ENCODE results near the gene NCAM1.

NCAM1 gene

GRCh38 chr11:113168354-113169342 lies 207.4 kb downstream of the NCAM1 start:
- no peak for DNase-seq (ENCODE audit: low spot score)

- no peak for DNase-seq (ENCODE audit: low spot score)
Observed at GRCh38 chr11:113172382-113172951, 211.2 kb downstream of the NCAM1 start.

GRCh38 chr11:113173126-113173525 lies 211.9 kb downstream of the NCAM1 start:
- no peak for DNase-seq (ENCODE audit: low spot score)

- no peak for DNase-seq (ENCODE audit: low spot score)
Observed at GRCh38 chr11:113174882-113175281, 213.7 kb downstream of the NCAM1 start.

GRCh38 chr11:113176599-113177360 lies 215.6 kb downstream of the NCAM1 start:
- no peak for DNase-seq (ENCODE audit: low spot score)

GRCh38 chr11:113177671-113178070 lies 216.5 kb downstream of the NCAM1 start:
- DNase-seq (ENCODE audit: low spot score): no peak

- DNase-seq (ENCODE audit: low spot score): no peak
Observed at GRCh38 chr11:113178381-113179070, 217.3 kb downstream of the NCAM1 start.

- DNase-seq (ENCODE audit: low spot score): no peak
Observed at GRCh38 chr11:113179181-113179704, 218.0 kb downstream of the NCAM1 start.

- DNase-seq (ENCODE audit: low spot score): no peak
Observed at GRCh38 chr11:113181094-113181493, 219.9 kb downstream of the NCAM1 start.

GRCh38 chr11:113182288-113182687 lies 221.1 kb downstream of the NCAM1 start:
- DNase-seq (ENCODE audit: low spot score): peak; percentile 70

- DNase-seq (ENCODE audit: low spot score): no peak
Observed at GRCh38 chr11:113184498-113184897, 223.3 kb downstream of the NCAM1 start.

GRCh38 chr11:113188371-113188834 lies 227.2 kb downstream of the NCAM1 start:
- no peak for DNase-seq (ENCODE audit: low spot score)

- no peak for DNase-seq (ENCODE audit: low spot score)
Observed at GRCh38 chr11:113189909-113190667, 228.9 kb downstream of the NCAM1 start.

GRCh38 chr11:113192121-113192925 lies 231.1 kb downstream of the NCAM1 start:
- DNase-seq (ENCODE audit: low spot score): no peak

GRCh38 chr11:113193016-113193415 lies 231.8 kb downstream of the NCAM1 start:
- DNase-seq (ENCODE audit: low spot score): no peak

- DNase-seq (ENCODE audit: low spot score): no peak
Observed at GRCh38 chr11:113193946-113194345, 232.7 kb downstream of the NCAM1 start.

GRCh38 chr11:113195728-113196127 lies 234.5 kb downstream of the NCAM1 start:
- no peak for DNase-seq (ENCODE audit: low spot score)

GRCh38 chr11:113197446-113197845 lies 236.2 kb downstream of the NCAM1 start:
- no peak for DNase-seq (ENCODE audit: low spot score)

- DNase-seq (ENCODE audit: low spot score): peak; percentile 70
Observed at GRCh38 chr11:113198972-113199661, 237.9 kb downstream of the NCAM1 start.

All from Ammon's horn (tissue), 1 donor.